Posterior cingulate gyrus (tissue), 11 donors: ENCODE measurements around the gene HRC.

Experiments used
- DNase-seq, 10 donors: peaks; one replicate each; pipeline versions ENCODE4 v3.0.0 to v3.0.0-alpha.2; 2020 to 2021; ENCODE audit warnings: mixed read lengths in 3 of 10
- intact Hi-C: fragments of 100-400 bp; cut with DNase I; formaldehyde crosslinking; loops from one replicate; pipeline ENCODE4 v1.15.1; 2023

The HRC gene

GRCh38 chr19:49118565-49119410, 36.4 kb downstream of the HRC start, which contains the start of gene C19orf73:
TSS of gene C19orf73 (minus strand) at chr19:49119143. CDS start at chr19:49119022, 121 bp downstream.
- intact Hi-C loops, result no loop called here
- peak; percentile 92 to 100 (median 97) for DNase-seq

- peak in 1 of 10 donors; percentile 83 for DNase-seq
- intact Hi-C loops, result no loop called here
Measured at GRCh38 chr19:49117677-49118564, 37.3 kb downstream of the HRC start.

GRCh38 chr19:49116544-49116943, 38.7 kb downstream of the HRC start:
- no peak for DNase-seq
- intact Hi-C loops, result no loop called here

- DNase-seq, result peak; percentile 67 to 98 (median 87)
- intact Hi-C loops, result no loop called here
Measured at GRCh38 chr19:49114630-49115363, 40.4 kb downstream of the HRC start.

- intact Hi-C loops, result no loop called here
- peak in 9 of 10 donors; percentile 40 to 95 (median 64) for DNase-seq
Measured at GRCh38 chr19:49113762-49114629, 41.2 kb downstream of the HRC start, which contains the start of gene LIN7B. TSS of gene LIN7B (plus strand) at chr19:49114370. CDS start at chr19:49114405, 35 bp downstream.

GRCh38 chr19:49111218-49111998, 43.8 kb downstream of the HRC start:
- intact Hi-C loops, result no loop called here
- DNase-seq, result no peak

- intact Hi-C loops, result no loop called here
- no peak for DNase-seq
Measured at GRCh38 chr19:49110567-49110966, 44.6 kb downstream of the HRC start.

GRCh38 chr19:49109569-49110233, 45.5 kb downstream of the HRC start:
- intact Hi-C loops, result no loop called here
- no peak for DNase-seq

GRCh38 chr19:49109051-49109450, 46.1 kb downstream of the HRC start:
- DNase-seq, result no peak
- intact Hi-C loops, result no loop called here

- intact Hi-C loops, result no loop called here
Measured at GRCh38 chr19:49107625-49108459, 47.4 kb downstream of the HRC start.

GRCh38 chr19:49106648-49107135, 48.5 kb downstream of the HRC start:
- peak in 8 of 10 donors; percentile 44 to 95 (median 72) for DNase-seq

More at GRCh38 chr19:49107625-49108459, 47.4 kb downstream of the HRC start:
- DNase-seq, result peak in 1 of 10 donors; percentile 81

GRCh38 chr19:49104229-49104864, 50.8 kb downstream of the HRC start:
- no peak for DNase-seq
- intact Hi-C loops, result no loop called here

More at GRCh38 chr19:49106648-49107135, 48.5 kb downstream of the HRC start:
- intact Hi-C loops, result no loop called here

GRCh38 chr19:49103331-49104085, 51.7 kb downstream of the HRC start:
- intact Hi-C loops, result no loop called here
- no peak for DNase-seq

GRCh38 chr19:49102303-49102702, 52.9 kb downstream of the HRC start:
- no peak for DNase-seq
- intact Hi-C loops, result no loop called here
